ENCODE data around the gene ARL6IP4. TPM values are rescaled to one million over a fixed set of nuclear protein-coding genes. Genes with fewer than 3 reads are reported as not detected.

ARL6IP4 gene
- total RNA-seq, 1 experiment from 2014 or later, result 101 TPM

- DNase-seq (ENCODE audit: low read depth), result no peak
These were observed 1.9 kb upstream of the ARL6IP4 start for GRCh38 chr12:122978507-122978955.

GRCh38 chr12:122979001-122979907 is 1.2 kb upstream of the ARL6IP4 start:
- DNase-seq (ENCODE audit: low read depth), result no peak

- no peak for DNase-seq (ENCODE audit: low read depth)
These were observed 636 bp upstream of the ARL6IP4 start for GRCh38 chr12:122979908-122980182.

DNA sequence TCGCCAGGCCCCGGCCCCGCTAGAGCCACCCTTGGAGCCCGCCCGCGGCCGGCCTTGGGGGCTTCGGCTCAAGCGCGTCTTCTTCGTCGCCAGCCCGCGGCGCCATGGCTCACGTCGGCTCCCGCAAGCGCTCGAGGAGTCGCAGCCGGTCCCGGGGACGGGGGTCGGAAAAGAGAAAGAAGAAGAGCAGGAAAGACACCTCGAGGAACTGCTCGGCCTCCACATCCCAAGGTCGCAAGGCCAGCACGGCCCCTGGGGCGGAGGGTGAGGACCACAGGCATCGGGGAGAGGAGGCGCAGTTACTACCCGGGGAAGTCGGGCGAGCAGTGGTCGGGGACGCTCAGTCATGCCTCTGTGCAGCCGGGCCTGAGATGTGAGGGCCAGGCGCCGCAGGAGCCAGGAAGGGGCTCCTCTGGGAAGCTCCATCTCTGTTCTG is 573 bp downstream of the ARL6IP4 start:
- no peak for DNase-seq (ENCODE audit: low read depth)

DNA sequence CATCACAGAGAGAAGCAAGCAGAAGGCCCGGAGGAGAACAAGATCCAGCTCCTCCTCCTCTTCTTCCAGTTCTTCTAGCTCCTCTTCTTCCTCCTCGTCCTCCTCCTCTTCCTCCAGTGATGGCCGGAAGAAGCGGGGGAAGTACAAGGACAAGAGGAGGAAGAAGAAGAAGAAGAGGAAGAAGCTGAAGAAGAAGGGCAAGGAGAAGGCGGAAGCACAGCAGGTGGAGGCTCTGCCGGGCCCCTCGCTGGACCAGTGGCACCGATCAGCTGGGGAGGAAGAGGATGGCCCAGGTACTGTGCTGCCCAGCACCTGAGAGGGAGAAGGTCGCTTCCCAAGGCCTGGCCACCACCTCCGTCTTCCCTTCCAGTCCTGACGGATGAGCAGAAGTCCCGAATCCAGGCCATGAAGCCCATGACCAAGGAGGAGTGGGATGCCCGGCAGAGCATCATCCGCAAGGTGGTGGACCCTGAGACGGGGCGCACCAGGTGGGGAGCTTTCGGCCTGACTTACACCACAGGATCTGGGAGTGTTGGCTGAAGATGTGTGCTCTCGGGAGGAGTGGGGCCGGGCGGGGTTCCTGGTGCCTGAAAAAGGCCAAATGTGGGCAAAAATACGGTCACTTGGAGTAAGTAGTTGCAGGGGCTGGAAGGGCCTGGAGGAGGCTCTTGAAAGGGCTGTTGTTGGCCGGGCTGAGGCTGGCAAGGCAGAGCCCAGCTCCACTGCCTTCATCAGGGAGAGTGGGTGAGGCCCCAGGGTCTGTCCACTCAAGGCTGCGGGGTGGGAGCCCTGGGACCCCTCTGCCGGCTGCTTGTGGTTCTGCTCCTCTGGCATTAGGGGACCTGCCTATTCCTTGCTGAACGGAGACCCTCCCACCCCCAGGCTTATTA is 1.4 kb downstream of the ARL6IP4 start:
- DNase-seq (ENCODE audit: low read depth), result no peak

- no peak for DNase-seq (ENCODE audit: low read depth)
These were observed 2.0 kb downstream of the ARL6IP4 start for GRCh38 chr12:122982477-122982815.

- no peak for DNase-seq (ENCODE audit: low read depth)
These were observed 2.7 kb downstream of the ARL6IP4 start for GRCh38 chr12:122982963-122983788.

DNA sequence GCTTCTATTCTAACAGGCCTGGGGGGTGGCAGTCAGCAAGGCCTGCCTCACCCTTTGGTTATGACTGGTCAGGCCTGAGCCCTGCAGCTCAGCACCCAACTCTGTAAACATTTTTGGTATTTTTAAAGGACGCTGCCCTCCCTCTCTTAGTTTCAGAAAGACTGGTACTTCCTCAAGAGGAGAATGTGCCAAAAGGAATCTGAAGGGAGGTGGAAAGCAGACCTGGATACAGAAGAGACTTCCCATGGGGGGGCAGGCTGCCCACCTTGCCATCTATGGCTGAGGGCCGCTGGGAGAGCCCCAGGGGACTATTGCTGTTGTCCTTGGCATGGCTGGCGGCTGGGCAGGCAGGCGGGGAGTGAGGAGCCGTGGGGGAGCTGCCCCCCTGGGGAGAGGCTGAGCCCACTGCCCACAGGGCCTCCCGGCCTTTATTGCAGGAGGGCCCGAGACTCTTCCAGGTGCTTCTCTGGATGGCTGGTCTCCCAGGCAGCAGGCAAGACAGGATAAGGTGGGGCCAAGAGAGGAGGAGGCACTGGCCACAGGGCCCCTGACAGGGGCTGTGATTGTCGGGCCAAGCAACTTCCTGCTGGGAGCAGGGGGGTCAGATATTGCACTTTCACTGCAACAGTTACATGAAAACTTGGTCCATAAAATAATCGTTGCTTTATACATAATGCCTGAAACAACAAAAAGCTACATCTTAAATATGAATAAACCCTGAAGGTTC is 3.5 kb downstream of the ARL6IP4 start:
- no peak for DNase-seq (ENCODE audit: low read depth)

GRCh38 chr12:122984612-122985337 is 4.3 kb downstream of the ARL6IP4 start:
- DNase-seq (ENCODE audit: low read depth), result no peak

DNA sequence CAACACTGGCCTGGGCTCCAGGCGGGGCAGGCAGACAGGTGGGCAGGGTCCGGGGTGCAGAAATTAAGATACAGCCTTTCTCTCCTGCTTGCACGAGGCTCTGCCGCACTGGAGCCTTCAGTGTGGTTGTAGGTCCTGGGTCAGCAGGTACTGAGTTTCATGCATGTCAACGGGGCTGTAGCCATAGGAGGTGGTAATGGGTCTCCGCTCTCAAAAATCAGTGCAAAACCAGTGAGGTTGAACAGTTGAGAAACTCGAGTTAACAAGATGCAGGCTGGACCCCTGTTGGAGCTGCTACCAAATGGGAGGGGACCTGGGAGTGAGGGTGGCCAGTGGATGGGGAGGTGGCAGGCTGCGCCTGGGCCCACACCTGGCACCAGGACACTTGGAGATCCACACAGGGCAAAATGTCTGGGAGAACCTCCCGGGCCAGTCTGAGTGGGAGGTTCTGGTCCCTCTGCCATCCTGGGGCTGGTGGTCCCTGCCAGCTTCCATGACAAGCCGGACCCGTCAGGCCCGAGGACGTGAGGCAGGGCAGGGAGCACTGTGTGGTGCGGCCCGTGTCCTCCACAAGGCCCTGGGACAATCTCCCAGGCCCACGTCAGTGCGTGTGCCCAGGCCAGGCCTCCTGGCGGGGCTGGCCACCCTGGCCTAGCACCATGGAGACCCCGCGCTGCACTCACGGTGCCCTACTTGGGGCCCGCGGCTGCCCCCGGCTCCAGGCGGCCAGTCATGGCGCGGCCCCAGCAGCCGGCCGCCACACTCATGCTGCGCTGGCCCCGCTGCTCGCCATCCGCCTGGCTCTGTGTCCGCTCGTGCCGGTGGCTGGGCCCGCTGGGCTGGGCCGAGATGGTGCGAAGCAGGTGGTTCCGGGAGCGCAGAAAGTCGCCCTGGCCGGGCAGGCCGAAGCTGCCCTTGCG is 5.1 kb downstream of the ARL6IP4 start:
- no peak for DNase-seq (ENCODE audit: low read depth)

DNA sequence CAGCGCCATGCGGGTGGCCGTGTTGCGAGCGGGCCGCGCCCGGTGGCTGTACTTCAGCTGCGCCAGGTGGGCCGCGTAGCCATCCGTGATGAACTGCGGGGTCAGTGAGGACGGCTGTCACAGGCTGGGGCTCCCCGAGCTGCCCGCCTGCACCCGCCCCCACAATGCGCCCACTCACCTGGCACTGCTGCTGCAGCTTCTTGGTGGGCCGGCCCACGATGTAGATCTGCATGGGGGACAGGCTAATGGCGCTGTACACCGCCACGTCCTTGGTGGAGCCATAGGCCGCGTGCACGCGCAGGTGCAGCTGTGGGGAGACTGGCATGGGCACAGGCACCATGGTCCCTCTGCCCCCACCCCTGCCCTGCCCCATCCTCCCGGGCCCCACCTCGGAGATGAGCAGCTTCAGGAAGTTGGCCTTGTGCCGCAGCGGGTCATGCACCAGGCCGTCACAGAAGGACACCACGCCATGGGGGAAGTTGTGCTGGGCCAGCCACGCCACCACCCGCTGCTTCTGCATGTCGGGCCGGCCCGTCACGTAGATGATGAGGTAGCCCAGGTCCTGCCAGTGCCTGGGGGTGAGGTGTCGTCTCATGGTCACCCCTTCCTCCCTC is 5.9 kb downstream of the ARL6IP4 start:
- no peak for DNase-seq (ENCODE audit: low read depth)

GRCh38 chr12:122987086-122987951 is 6.8 kb downstream of the ARL6IP4 start:
- no peak for DNase-seq (ENCODE audit: low read depth)

- no peak for DNase-seq (ENCODE audit: low read depth)
These were observed 7.6 kb downstream of the ARL6IP4 start for GRCh38 chr12:122988036-122988435.

DNA sequence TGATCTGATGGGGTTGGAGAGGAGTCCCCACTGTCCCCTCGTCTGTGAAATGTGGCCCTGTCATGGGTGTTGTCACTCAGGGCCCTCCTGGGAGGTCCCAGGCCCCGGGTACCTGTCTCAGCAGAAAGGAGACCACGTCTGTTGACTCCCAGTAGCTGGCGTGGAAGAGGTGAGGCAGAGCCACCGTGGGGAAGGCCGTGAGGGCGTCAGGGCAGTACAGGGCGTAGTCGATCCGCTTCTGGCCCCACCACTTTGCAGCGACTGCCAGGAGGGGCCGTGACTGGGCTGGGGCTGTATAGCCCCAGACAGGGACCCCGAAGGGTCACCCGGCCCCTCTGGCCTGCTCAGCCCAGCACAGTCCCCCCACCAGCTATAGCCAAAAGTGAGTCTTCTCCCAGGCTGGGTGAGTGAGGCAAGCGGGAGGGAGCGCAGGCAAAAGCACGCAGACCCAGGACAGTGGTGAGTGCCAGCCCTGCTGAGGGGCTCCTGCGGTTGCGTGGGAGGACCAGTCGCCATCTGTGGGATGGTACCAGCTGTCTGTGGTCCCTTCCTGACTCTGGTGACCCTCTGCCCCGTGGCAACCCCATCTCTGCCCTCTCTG is 8.2 kb downstream of the ARL6IP4 start:
- no peak for DNase-seq (ENCODE audit: low read depth)

GRCh38 chr12:122989225-122989839 is 8.9 kb downstream of the ARL6IP4 start:
- no peak for DNase-seq (ENCODE audit: low read depth)

- no peak for DNase-seq (ENCODE audit: low read depth)
These were observed 9.5 kb downstream of the ARL6IP4 start for GRCh38 chr12:122989874-122990419.

GRCh38 chr12:122990561-122990960 is 10.1 kb downstream of the ARL6IP4 start:
- no peak for DNase-seq (ENCODE audit: low read depth)

Data from RPMI7951 (cell line).